Endothelial cell of umbilical vein (primary cell): ENCODE data around the gene PPA2. TPM values are rescaled to one million over a fixed set of nuclear protein-coding genes. Genes with fewer than 3 reads are reported as not detected.
A peak's percentile ranks its signal among the peaks of the same experiment; 100 is the strongest.

Source experiments
- Bru-seq: library from RNA; stranded (reverse); fragments of 400-500 nt; gene quantifications from one replicate; lab custom pipeline; 2021; lab: Mats Ljungman, UMichigan
- BruChase-seq, 2 experiments: library from RNA; stranded (reverse); fragments of 400-500 nt; gene quantifications; one replicate each; lab custom pipeline; 2021; lab: Mats Ljungman, UMichigan
- BruUV-seq: library from RNA; stranded (reverse); fragments of 400-500 nt; replicated peaks from 2 replicates; lab custom pipeline; 2021; lab: Mats Ljungman, UMichigan
- CTCF ChIA-PET: fragments of 300-600, 350-600 bp; sonication (Branson Sonifier 250); formaldehyde crosslinking; loops from one replicate; lab custom pipeline; 2021; ENCODE audit warnings: antibody characterized with exemption, inconsistent platforms; lab: Charles Lee
- POLR2A ChIA-PET: fragments of 300-600, 350-600 bp; sonication (Branson Sonifier 250); formaldehyde crosslinking; loops from one replicate; lab custom pipeline; 2021; ENCODE audit warnings: antibody characterized with exemption, inconsistent platforms; lab: Charles Lee
- DNase-seq: peaks from one replicate; pipeline ENCODE4 v3.0.0-alpha.2; 2011; ENCODE audit warnings: low read depth, low spot score
- FAIRE-seq: peaks from 2 replicates; lab custom pipeline; 2011; peaks lifted over from hg19 to GRCh38; lab: Jason Lieb, UNC
- H2AFZ ChIP-seq: 2 replicates; pipeline ENCODE4 v1.6.0; 2012; ENCODE audit warnings: low read depth, low read length, control low read depth, inconsistent platforms
- H3K27ac ChIP-seq: 2 replicates; pipeline ENCODE4 v1.5.1; 2011; ENCODE audit warnings: low read depth, mild to moderate bottlenecking, control low read depth, low read length, moderate library complexity; ENCODE audit not compliant: insufficient read depth
- H3K27me3 ChIP-seq, 2 experiments: 2 replicates each; pipeline versions ENCODE4 v1.6.0 to v1.6.1; 2011; ENCODE audit warnings: low read length in 2 of 2, mixed read lengths in 1 of 2; ENCODE audit not compliant: control insufficient read depth in 2 of 2, insufficient read depth in 2 of 2
- H3K36me3 ChIP-seq, 2 experiments: 2 replicates in 1 of 2; 3 replicates in 1 of 2; pipeline ENCODE4 v1.5.1; 2011; ENCODE audit warnings: low read length in 2 of 2, mild to moderate bottlenecking in 1 of 2, moderate library complexity in 1 of 2; ENCODE audit not compliant: control insufficient read depth in 2 of 2, insufficient read depth in 2 of 2; ENCODE audit errors: extremely low read depth in 1 of 2
- H3K4me1 ChIP-seq: 3 replicates; pipeline ENCODE4 v1.5.1; 2011; ENCODE audit warnings: mild to moderate bottlenecking, low read length; ENCODE audit not compliant: control insufficient read depth, insufficient read depth; ENCODE audit errors: extremely low read depth
- H3K4me2 ChIP-seq: 2 replicates; pipeline ENCODE4 v1.6.1; 2011; ENCODE audit warnings: low read length, control low read depth, mixed read lengths; ENCODE audit not compliant: insufficient read depth
- H3K4me3 ChIP-seq, 3 experiments: fragments of 200-600 bp in 1 of 3; sonication (generic), shearing (Covaris generic) in 1 of 3; replicated peaks in 1 of 3; 2 replicates each; pipeline ENCODE4 v1.5.1; 2011 to 2016; ENCODE audit warnings: control low read depth in 3 of 3, low read length in 3 of 3, mild to moderate bottlenecking in 2 of 3, inconsistent platforms in 1 of 3, low read depth in 1 of 3, moderate library complexity in 1 of 3; ENCODE audit not compliant: insufficient read depth in 1 of 3
- H3K79me2 ChIP-seq: 2 replicates; pipeline ENCODE4 v1.6.0; 2012; ENCODE audit warnings: low read length, inconsistent platforms; ENCODE audit not compliant: control insufficient read depth, insufficient read depth
- H3K9ac ChIP-seq: replicated peaks from 2 replicates; pipeline ENCODE3; 2011; ENCODE audit warnings: low read length, control low read depth; ENCODE audit not compliant: insufficient read depth; ENCODE audit errors: extremely low read depth
- H3K9me1 ChIP-seq: replicated peaks from 3 replicates; pipeline ENCODE4 v1.6.0; 2011; ENCODE audit warnings: mild to moderate bottlenecking, low read length; ENCODE audit not compliant: control insufficient read depth, insufficient read depth; ENCODE audit errors: extremely low read depth
- H3K9me3 ChIP-seq: replicated peaks from 2 replicates; pipeline ENCODE4 v1.5.1; 2012; ENCODE audit warnings: low read length, inconsistent platforms; ENCODE audit not compliant: control insufficient read depth, insufficient read depth
- H4K20me1 ChIP-seq: replicated peaks from 2 replicates; pipeline ENCODE3; 2011; ENCODE audit warnings: mild to moderate bottlenecking, low read length; ENCODE audit not compliant: control insufficient read depth, insufficient read depth; ENCODE audit errors: extremely low read depth
- CTCF ChIP-seq, 2 donors: IDR thresholded peaks; 1 replicate in 1 of 2; 2 replicates in 1 of 2; pipeline ENCODE4 v1.5.1; 2011; ENCODE audit warnings: low read length in 2 of 2, mild to moderate bottlenecking in 2 of 2, moderate library complexity in 2 of 2, control low read depth in 1 of 2, inconsistent platforms in 1 of 2, low read depth in 1 of 2; ENCODE audit not compliant: insufficient read depth in 1 of 2; ENCODE audit errors: extremely low read depth in 1 of 2
- JUN ChIP-seq: IDR thresholded peaks from 2 replicates; pipeline ENCODE4 v1.6.1; 2011; ENCODE audit warnings: borderline replicate concordance, low read depth; ENCODE audit not compliant: insufficient read length, insufficient read depth
- POLR2A ChIP-seq: IDR thresholded peaks from 2 replicates; pipeline ENCODE4 v1.6.1; 2012; ENCODE audit warnings: low read depth, mild to moderate bottlenecking, control low read depth, low read length
- POLR2AphosphoS5 ChIP-seq: IDR thresholded peaks from 2 replicates; pipeline ENCODE4 v1.6.1; 2012; ENCODE audit warnings: low read depth, mild to moderate bottlenecking, control low read depth, low read length, moderate library complexity; ENCODE audit not compliant: insufficient read depth
- dilution Hi-C: fragments of 300-500 bp; cut with MboI; formaldehyde crosslinking; loops from one replicate; pipeline ENCODE4 v1.15.0; 2019; ENCODE audit warnings: low sequenced_read_pairs; ENCODE audit not compliant: extremely low pct_ligation_motif_present
- intact Hi-C: fragments of 100-400 bp; cut with micrococcal nuclease; formaldehyde crosslinking; loops from one replicate; pipeline ENCODE4 v1.10.0; 2022
- long read RNA-seq: library from polyadenylated mRNA; stranded (forward); transcript quantifications from one replicate; pipeline ENCODE4 v2.0.0, GENCODE V29; 2021
- polyA minus RNA-seq, 3 experiments: library from RNA; depleted of rRNA, polyadenylated mRNA; stranded (reverse); fragments of >200 nt; gene quantifications; 1 replicate in 1 of 3; 2 replicates in 2 of 3; pipeline ENCODE4 v1.2.3, GENCODE V29; 2011
- polyA plus RNA-seq, 4 experiments: library from polyadenylated mRNA; depleted of rRNA in 3 of 4; stranded (reverse) in 3 of 4; unstranded in 1 of 4; fragments of >200 nt; gene quantifications; 2 replicates each; pipeline versions ENCODE4 v1.2.1 to v1.2.3, GENCODE V29; 2011 to 2012; ENCODE audit warnings: missing spikeins in 1 of 4
- total RNA-seq: library from RNA; stranded (reverse); gene quantifications from 2 replicates; pipeline ENCODE4 v1.2.3, GENCODE V29; 2021

Gene PPA2
- total RNA-seq (58.7 and 72.8 TPM in 2 replicates), polyA plus RNA-seq (16.9 and 30.4 TPM in 2 replicates), polyA minus RNA-seq (26.2 and 33.9 TPM in 2 replicates), Bru-seq, nascent RNA (percentile 81 among the genes with signal in this experiment), BruChase-seq, experiment 1, labeled RNA remaining after a 6-hour chase (percentile 73 among the genes with signal in this experiment), BruChase-seq, experiment 2, labeled RNA remaining after a 2-hour chase (percentile 85 among the genes with signal in this experiment)
- 49.1 and 59.8 TPM in 2 replicates for polyA plus RNA-seq (2011; cell fraction: cytosol; rRNA removed)
- polyA plus RNA-seq (2011; cell fraction: nucleus; rRNA removed): 52.6 and 62.8 TPM in 2 replicates
- polyA plus RNA-seq (2012): 55.6 and 63.2 TPM in 2 replicates
- 116 TPM for polyA minus RNA-seq (2011; cell fraction: cytosol; rRNA and poly(A)+ RNA removed)
- 77.1 and 79.1 TPM in 2 replicates for polyA minus RNA-seq (2011; cell fraction: nucleus; rRNA and poly(A)+ RNA removed)
- long read RNA-seq, transcript PPA2-201 (12 exons, 1,684 nt): major isoform, 151 of 242 reads
- long read RNA-seq, transcript PPA2-202 (11 exons, 1,414 nt): minor isoform, 5 of 242 reads
- long read RNA-seq, transcript PPA2-207 (5 exons, 631 nt): minor isoform, 5 of 242 reads
- long read RNA-seq, partial matches to known transcripts: 3 of 242 reads
- long read RNA-seq, other reads (novel, unspliced or antisense): 68 of 242 reads

- POLR2A ChIA-PET: interaction anchor here (0.6 to 1.0 kb wide), 2 partner anchors 327 to 340 kb away, joined by 3 read pairs; partner anchors contain the start of gene TET2
These were observed at the start of gene PPA2 for GRCh38 chr4:105473324-105474098. TSS of gene PPA2 (minus strand) at chr4:105474062. CDS start at chr4:105474050, 12 bp downstream.

More at GRCh38 chr4:105473324-105474098, at the start of gene PPA2:
- peak; percentile 59 for TF ChIP-seq POLR2A
- no peak for TF ChIP-seq JUN
- TF ChIP-seq CTCF (IDR thresholded peaks at IDR 0.05; ENCODE audit: extremely low read depth in 1 of 2, insufficient read depth in 1 of 2, low read depth in 1 of 2, low read length in 2 of 2): peak in 1 of 2 donors; percentile 4
- peak; percentile 72 for TF ChIP-seq POLR2AphosphoS5
- Histone ChIP-seq H3K79me2 (peaks cover 35% of the 10 kb centered on the region), H3K9me1 (no peaks in the 10 kb centered on the region), H3K9me3 (no peaks in the 10 kb centered on the region), H3K4me3 (peak within 1 kb of the TSS; percentile 65 to 92 (median 69)), H3K36me3 (no peaks in the 10 kb centered on the region), H3K27ac (peak within 1 kb of the TSS; percentile 68), H3K9ac (peak within 1 kb of the TSS; percentile 84), H3K27me3 (no peaks in the 10 kb centered on the region), H4K20me1 (no peaks in the 10 kb centered on the region), H3K4me2 (peak within 1 kb of the TSS; percentile 62), H2AFZ (peak within 1 kb of the TSS; percentile 95), H3K4me1 (peaks cover 18% of the 10 kb centered on the region)
- TSS peak; percentile 66 for BruUV-seq
- intact Hi-C loops (loop anchor here (1.0 to 10.0 kb wide), 3 partner anchors 241 to 539 kb away; partner anchors contain the start of gene TET2), dilution Hi-C loops (no loop called here)
- CTCF ChIA-PET: interaction anchor here (0.6 to 3.6 kb wide), 33 partner anchors 9 to 855 kb away, joined by 3 to 48 read pairs (median 4); partner anchors contain the start of gene TET2
- FAIRE-seq (peak; percentile 78), DNase-seq (peak; percentile 87)
